HG02623 (cell line): ENCODE measurements around the gene MYBPC3.
"Not testable (repeated sequence)": the region's sequence is repeated elsewhere in the genome, so short reads cannot be mapped to it uniquely, and the experiment has no call there.

Experiments
- ATAC-seq: cut with Tn5 transposase; IDR thresholded peaks from one replicate; pipeline ENCODE4 v1.9.1; 2021; ENCODE audit warnings: moderate library complexity; ENCODE audit not compliant: unreplicated experiment

MYBPC3 gene

DNA sequence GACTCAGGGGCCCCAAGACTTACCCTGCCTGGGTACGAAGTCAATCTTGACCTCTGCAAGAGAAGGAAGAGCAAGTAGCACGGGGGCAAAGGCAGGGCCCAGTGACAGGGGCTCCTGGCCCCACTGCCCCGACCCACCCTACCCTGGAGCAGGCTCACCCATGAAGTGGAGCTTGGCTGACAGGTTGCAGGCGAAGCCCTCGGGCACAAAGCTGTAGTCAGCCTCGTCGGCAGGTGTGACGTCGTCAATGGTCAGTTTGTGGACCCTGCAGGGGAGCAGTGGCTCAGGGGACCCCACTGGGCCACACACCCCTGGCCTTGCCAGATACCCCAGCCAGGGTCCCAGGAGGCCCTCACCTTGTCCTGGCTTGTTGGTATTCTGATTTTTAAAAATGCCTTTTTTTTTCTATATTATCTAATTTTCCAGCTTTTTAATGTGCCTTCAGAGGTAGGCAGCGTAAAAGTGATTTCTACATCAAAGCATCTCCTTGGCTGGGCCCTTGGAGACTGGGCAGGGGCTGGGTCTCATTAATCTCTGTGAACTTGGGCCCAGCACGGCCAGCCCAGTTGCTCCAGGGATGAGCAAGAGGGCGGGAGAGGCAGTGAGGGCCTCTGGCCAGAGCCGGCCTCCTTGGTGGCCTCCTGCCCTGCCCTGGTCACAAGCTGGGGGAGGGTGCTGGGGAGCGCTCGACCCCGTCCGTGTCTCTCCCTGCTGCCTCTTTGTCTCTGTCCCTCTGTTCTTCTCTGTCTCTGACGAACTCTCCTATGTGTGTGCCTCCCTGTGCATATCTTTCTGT is 11.3 kb downstream of the MYBPC3 start:
- ATAC-seq: no peak

- no peak for ATAC-seq
These were observed 12.5 kb downstream of the MYBPC3 start for GRCh38 chr11:47340010-47340409.

DNA sequence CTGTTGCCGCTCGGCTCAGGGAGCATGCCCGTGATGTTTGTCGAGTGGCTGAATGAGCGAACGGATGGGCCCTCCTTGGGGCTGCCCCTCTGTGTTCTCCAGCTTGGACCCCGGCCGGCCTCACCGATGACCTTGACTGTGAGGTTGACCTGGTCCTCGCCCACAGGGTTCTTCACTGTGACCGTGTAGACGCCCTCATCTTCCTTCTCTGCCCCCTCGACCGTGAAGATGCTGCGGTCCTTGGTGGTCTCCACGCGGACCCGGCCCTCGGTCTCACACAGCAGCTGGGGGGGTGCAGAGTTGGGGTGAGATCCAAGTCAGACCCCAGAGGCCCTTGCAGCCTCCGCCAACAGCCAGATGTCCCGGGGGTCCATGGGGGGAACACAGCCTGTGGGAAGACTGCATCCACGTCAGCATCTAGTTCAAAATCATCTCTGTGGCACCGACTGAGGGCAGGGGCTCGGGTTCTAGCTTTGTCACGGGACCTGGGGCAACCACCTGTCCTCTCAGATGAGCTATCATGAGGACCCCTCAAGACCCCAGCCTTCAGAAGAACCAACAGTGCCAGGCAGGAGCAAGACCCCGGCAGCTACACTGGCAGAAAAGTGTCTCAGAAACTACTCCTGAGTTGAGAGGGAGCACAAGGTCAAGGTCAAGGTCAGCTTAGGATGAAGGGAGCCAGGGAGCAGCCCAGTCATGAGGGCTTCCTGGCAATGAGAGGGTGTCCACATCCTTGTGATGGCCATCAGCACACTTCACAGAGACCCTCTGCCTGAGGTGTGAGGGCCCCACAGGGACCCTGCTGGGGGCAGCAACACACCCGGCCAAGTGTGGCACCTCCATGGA is 13.9 kb downstream of the MYBPC3 start:
- no peak for ATAC-seq

DNA sequence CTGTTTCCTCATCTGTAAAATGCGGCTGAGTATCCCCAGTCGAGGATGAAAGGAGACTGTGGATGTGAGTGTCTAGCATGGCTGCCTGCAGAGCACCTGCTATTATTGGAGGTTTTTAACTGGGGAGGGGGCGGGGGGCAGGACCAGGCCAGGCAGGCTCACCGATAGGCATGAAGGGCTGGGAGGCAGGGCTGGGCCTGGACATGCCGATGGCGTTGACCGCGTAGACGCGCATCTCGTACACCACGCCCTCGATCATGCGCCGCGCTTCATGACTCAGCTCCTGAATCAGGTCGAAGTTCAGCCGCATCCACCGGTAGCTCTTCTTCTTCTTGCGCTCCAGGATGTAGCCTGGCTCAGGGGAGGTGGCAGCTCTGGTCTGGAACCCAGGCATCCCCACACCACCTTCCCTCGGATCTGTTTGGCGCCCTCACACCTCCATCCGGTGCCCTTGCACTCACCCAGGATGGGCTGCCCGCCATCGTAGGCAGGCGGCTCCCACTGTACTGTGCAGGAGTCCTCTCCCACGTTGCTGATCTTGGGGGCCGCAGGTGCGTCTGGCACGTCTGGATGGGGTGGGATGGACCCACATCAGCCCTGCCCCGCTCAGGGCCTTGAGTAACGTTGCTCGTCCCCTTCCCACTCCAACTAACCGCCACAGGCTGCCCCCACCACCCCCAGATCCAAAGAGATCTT is 15.1 kb downstream of the MYBPC3 start:
- no peak for ATAC-seq

GRCh38 chr11:47336595-47336994 is 15.9 kb downstream of the MYBPC3 start:
- no peak for ATAC-seq

- no peak for ATAC-seq
These were observed 16.8 kb downstream of the MYBPC3 start for GRCh38 chr11:47335733-47336132.

GRCh38 chr11:47334699-47335411 is 17.6 kb downstream of the MYBPC3 start:
- ATAC-seq: not testable (repeated sequence)

GRCh38 chr11:47333886-47334443 is 18.5 kb downstream of the MYBPC3 start:
- ATAC-seq: no peak

GRCh38 chr11:47333526-47333845 is 19.0 kb downstream of the MYBPC3 start:
- ATAC-seq: no peak

- ATAC-seq: no peak
These were observed 19.5 kb downstream of the MYBPC3 start for GRCh38 chr11:47332791-47333525.

DNA sequence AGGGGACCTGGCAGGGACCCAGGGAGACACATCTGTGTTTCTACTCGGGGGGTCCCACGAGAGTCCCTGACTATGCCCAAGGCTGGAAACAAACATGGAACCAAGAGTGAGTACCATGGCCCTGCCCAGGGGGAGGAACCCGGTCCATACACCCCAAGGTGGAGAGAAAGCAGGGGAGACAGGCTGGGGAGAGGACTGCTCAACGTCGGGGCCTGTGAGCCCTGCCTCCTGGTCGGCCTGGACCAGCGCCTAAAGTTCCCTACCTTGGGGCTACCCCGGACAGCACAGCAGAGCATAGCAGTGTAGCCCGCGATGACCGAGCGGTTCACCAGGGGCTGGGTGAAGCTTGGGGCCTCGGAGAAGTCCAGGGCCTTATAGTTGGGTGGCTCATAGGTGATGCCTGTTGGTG is 20.2 kb downstream of the MYBPC3 start:
- ATAC-seq: no peak

GRCh38 chr11:47331454-47332302 is 20.8 kb downstream of the MYBPC3 start:
- ATAC-seq: no peak

GRCh38 chr11:47329987-47330931 is 22.2 kb downstream of the MYBPC3 start:
- ATAC-seq: no peak

- no peak for ATAC-seq
These were observed 23.0 kb downstream of the MYBPC3 start for GRCh38 chr11:47329431-47329986.

DNA sequence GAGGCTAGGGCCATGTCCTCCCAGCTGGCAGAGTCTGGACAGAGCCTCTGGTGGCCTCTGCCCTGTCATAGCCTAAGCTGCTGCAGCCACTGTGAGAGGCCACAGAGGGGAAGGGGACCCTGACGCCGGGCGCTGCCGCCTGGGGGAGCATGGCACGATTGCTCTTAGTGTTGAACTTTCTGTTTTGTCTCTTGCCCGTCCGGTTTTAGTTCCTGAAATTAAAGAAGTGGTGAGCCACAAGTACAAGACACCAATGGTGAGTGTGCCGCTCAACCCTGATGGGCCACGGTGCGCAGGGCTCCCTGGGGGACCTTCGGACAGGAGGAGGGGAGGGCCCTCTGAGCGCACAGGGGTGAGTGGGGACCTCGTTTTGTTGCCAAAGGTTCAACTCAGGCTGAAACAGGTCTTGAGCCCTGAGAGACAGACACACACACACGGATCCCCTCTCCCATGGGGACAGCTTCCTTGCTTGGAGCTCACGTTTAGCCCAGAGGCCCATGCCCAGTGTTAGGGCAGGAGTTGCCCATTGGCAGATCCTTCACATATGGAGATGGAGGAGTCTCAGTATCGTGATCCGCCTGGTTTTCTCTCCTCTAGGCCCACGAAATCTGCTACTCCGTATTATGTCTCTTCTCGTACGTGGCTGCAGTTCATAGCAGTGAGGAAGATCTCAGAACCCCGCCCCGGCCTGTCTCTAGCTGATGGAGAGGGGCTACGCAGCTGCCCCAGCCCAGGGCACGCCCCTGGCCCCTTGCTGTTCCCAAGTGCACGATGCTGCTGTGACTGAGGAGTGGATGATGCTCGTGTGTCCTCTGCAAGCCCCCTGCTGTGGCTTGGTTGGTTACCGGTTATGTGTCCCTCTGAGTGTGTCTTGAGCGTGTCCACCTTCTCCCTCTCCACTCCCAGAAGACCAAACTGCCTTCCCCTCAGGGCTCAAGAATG is 23.8 kb downstream of the MYBPC3 start:
- ATAC-seq: no peak

- ATAC-seq: no peak
These were observed 24.6 kb downstream of the MYBPC3 start for GRCh38 chr11:47327949-47328348.

- no peak for ATAC-seq
These were observed 25.5 kb downstream of the MYBPC3 start for GRCh38 chr11:47327025-47327424.
